Hepatocyte (in vitro differentiated cells): ENCODE measurements around the gene ACTR1A. TPM values are rescaled to one million over a fixed set of nuclear protein-coding genes. Genes with fewer than 3 reads are reported as not detected.

ENCODE experiments used
- DNase-seq: peaks from one replicate; pipeline ENCODE4 v3.0.0-alpha.2; 2016; ENCODE audit warnings: low spot score
- H2AFZ ChIP-seq: fragments of 200-600 bp; sonication (generic); 2 replicates; pipeline ENCODE4 v1.6.0; 2016; ENCODE audit warnings: antibody characterized with exemption, mild to moderate bottlenecking
- H3K27ac ChIP-seq: fragments of 200-600 bp; sonication (generic); 2 replicates; pipeline ENCODE4 v1.5.1; 2016; ENCODE audit warnings: mild to moderate bottlenecking
- H3K27me3 ChIP-seq: fragments of 200-600 bp; sonication (generic); 2 replicates; pipeline ENCODE4 v1.6.1; 2016
- H3K36me3 ChIP-seq: fragments of 200-600 bp; sonication (generic); replicated peaks from 2 replicates; pipeline ENCODE4 v1.5.1; 2016; ENCODE audit warnings: low read depth; ENCODE audit not compliant: insufficient read depth
- H3K4me1 ChIP-seq: fragments of 200-600 bp; sonication (generic); 2 replicates; pipeline ENCODE4 v1.5.1; 2016; ENCODE audit warnings: mild to moderate bottlenecking, moderate library complexity; ENCODE audit not compliant: insufficient read depth
- H3K4me2 ChIP-seq: fragments of 200-600 bp; sonication (generic); 2 replicates; pipeline ENCODE4 v1.6.0; 2016
- H3K4me3 ChIP-seq: fragments of 200-600 bp; sonication (generic); 2 replicates; pipeline ENCODE4 v1.5.1; 2016; ENCODE audit warnings: mild to moderate bottlenecking
- H3K79me2 ChIP-seq: fragments of 200-600 bp; sonication (generic); 2 replicates; pipeline ENCODE4 v1.6.0; 2017; ENCODE audit warnings: mild to moderate bottlenecking
- H3K9me2 ChIP-seq: fragments of 200-600 bp; sonication (generic); replicated peaks from 2 replicates; pipeline ENCODE4 v1.6.0; 2017; ENCODE audit warnings: mild to moderate bottlenecking; ENCODE audit not compliant: insufficient read depth
- H3K9me3 ChIP-seq: fragments of 200-600 bp; sonication (generic); 2 replicates; pipeline ENCODE4 v1.5.1; 2016; ENCODE audit warnings: low read depth, mild to moderate bottlenecking
- H4K20me1 ChIP-seq: fragments of 200-600 bp; sonication (generic); 2 replicates; pipeline ENCODE4 v1.6.0; 2016; ENCODE audit warnings: mild to moderate bottlenecking; ENCODE audit not compliant: insufficient read depth, poor library complexity, severe bottlenecking
- CTCF ChIP-seq: fragments of 200-600 bp; sonication (generic); IDR thresholded peaks from 2 replicates; pipeline ENCODE4 v1.5.1; 2016; ENCODE audit warnings: antibody characterized with exemption, mild to moderate bottlenecking; ENCODE audit not compliant: poor library complexity
- EZH2 ChIP-seq: fragments of 200-600 bp; sonication (generic); IDR thresholded peaks from 2 replicates; pipeline ENCODE4 v1.6.1; 2016; ENCODE audit warnings: antibody characterized with exemption, mild to moderate bottlenecking, borderline replicate concordance
- EZH2phosphoT487 ChIP-seq: fragments of 200-600 bp; sonication (generic); IDR thresholded peaks from one replicate; pipeline ENCODE4 v1.6.1; 2018; ENCODE audit warnings: antibody characterized with exemption, mild to moderate bottlenecking, low read depth, moderate library complexity; ENCODE audit not compliant: unreplicated experiment, severe bottlenecking
- WGBS: methylation state at CpG from one replicate; pipeline ENCODE4 v1.1.6; 2016; ENCODE audit warnings: low lambda C conversion rate; ENCODE audit errors: missing lambda C conversion rate; 5-methylcytosine and 5-hydroxymethylcytosine counted together
- polyA plus RNA-seq: library from polyadenylated mRNA; unstranded; fragments of >200 nt; fragmentation: Nextera tagmentation; extraction: Ambion mirVana; gene quantifications from 2 replicates; pipeline ENCODE4 v1.2.1, GENCODE V29; 2016
- total RNA-seq: library from RNA; depleted of rRNA; stranded (reverse); fragments of >200 nt; gene quantifications from 2 replicates; pipeline ENCODE4 v1.2.3, GENCODE V29; 2014

The ACTR1A gene
- total and polyA plus RNA-seq, 2 experiments from 2014 or later: 86.7 to 90.7 TPM

GRCh38 chr10:102507521-102507920 lies 5.0 kb upstream of the ACTR1A start:
- peaks cover 9% of the 10 kb centered on the region for H3K4me1 ChIP-seq
- H3K4me3 ChIP-seq: no peak overlapping the region
- H3K36me3 ChIP-seq: no peaks in the 10 kb centered on the region
- H3K27ac ChIP-seq: no peak overlapping the region
- H3K27me3 ChIP-seq: no peaks in the 10 kb centered on the region
- WGBS: 81% methylated on average over 3 of the region's 3 CpGs
- no peaks in the 10 kb centered on the region for H3K9me3 ChIP-seq
- DNase-seq: no peak
- no peak overlapping the region for H2AFZ ChIP-seq
- H4K20me1 ChIP-seq: peaks cover 40% of the 10 kb centered on the region
- H3K9me2 ChIP-seq: no peaks in the 10 kb centered on the region
- no peak for TF ChIP-seq EZH2phosphoT487
- no peak for TF ChIP-seq CTCF
- no peak for TF ChIP-seq EZH2
- no peak overlapping the region for H3K4me2 ChIP-seq
- H3K79me2 ChIP-seq: peaks cover 72% of the 10 kb centered on the region

- no peaks in the 10 kb centered on the region for H3K36me3 ChIP-seq
- TF ChIP-seq EZH2phosphoT487 (no peak), EZH2 (no peak), CTCF (no peak)
- DNase-seq: no peak
- H3K79me2 ChIP-seq: peaks cover 67% of the 10 kb centered on the region
- peaks cover 17% of the 10 kb centered on the region for H3K4me1 ChIP-seq
- 82% methylated on average over 10 of the region's 10 CpGs for WGBS
- H2AFZ ChIP-seq: no peak overlapping the region
- no peaks in the 10 kb centered on the region for H3K9me2 ChIP-seq
- H3K9me3 ChIP-seq: no peaks in the 10 kb centered on the region
- no peak overlapping the region for H3K4me3 ChIP-seq
- H3K27me3 ChIP-seq: no peaks in the 10 kb centered on the region
- H3K4me2 ChIP-seq: peak overlapping the region; percentile 88
- H4K20me1 ChIP-seq: peaks cover 52% of the 10 kb centered on the region
- H3K27ac ChIP-seq: no peak overlapping the region
Observed at GRCh38 chr10:102505462-102506115, 3.1 kb upstream of the ACTR1A start.

- H4K20me1 ChIP-seq: peaks cover 55% of the 10 kb centered on the region
- peak overlapping the region; percentile 75 for H3K27ac ChIP-seq
- peak overlapping the region; percentile 97 for H3K4me3 ChIP-seq
- WGBS: 2% methylated on average over 5 of the region's 5 CpGs
- TF ChIP-seq EZH2phosphoT487 (no peak), EZH2 (no peak), CTCF (no peak)
- peaks cover 70% of the 10 kb centered on the region for H3K79me2 ChIP-seq
- H3K4me1 ChIP-seq: peaks cover 17% of the 10 kb centered on the region
- H3K9me2 ChIP-seq: no peaks in the 10 kb centered on the region
- no peaks in the 10 kb centered on the region for H3K9me3 ChIP-seq
- H3K36me3 ChIP-seq: no peaks in the 10 kb centered on the region
- peak overlapping the region; percentile 47 for H2AFZ ChIP-seq
- H3K27me3 ChIP-seq: no peaks in the 10 kb centered on the region
- no peak for DNase-seq
- H3K4me2 ChIP-seq: peak overlapping the region; percentile 88
Observed at GRCh38 chr10:102504976-102505300, 2.4 kb upstream of the ACTR1A start.
